Right lobe of liver (tissue), 6 donors: Measurements from ENCODE around the gene ZNF346. TPM values are rescaled to one million over a fixed set of nuclear protein-coding genes. Genes with fewer than 3 reads are reported as not detected.
A peak's percentile ranks its signal among the peaks of the same experiment; 100 is the strongest.

Experiments
- ATAC-seq, 4 donors: fragments of 200-7000 bp; cut with Tn5 transposase; one replicate each; pipeline ENCODE4 v1.9.1; 2020; ENCODE audit warnings: mild to moderate bottlenecking in 4 of 4, moderate library complexity in 4 of 4
- DNase-seq, 3 donors: peaks; one replicate each; pipeline ENCODE4 v3.0.0-alpha.2; 2020
- H3K27ac ChIP-seq, 3 donors: fragments of 200-600 bp; one replicate each; pipeline ENCODE4 v1.8.0; 2022
- H3K27me3 ChIP-seq, 2 donors: fragments of 200-600 bp; one replicate each; pipeline ENCODE4 v1.8.0; 2022
- H3K36me3 ChIP-seq, 4 donors: fragments of 200-600 bp; sonication (generic) in 1 of 4; one replicate each; pipeline versions ENCODE4 v1.5.1 to v1.8.0; 2017 to 2022; ENCODE audit warnings: control low read depth in 1 of 4
- H3K4me1 ChIP-seq, 4 donors: fragments of 200-600 bp; sonication (generic) in 1 of 4; one replicate each; pipeline versions ENCODE4 v1.5.1 to v1.8.0; 2017 to 2022; ENCODE audit warnings: control low read depth in 1 of 4
- H3K4me3 ChIP-seq, 3 donors: fragments of 200-600 bp; one replicate each; pipeline ENCODE4 v1.8.0; 2022
- H3K9me3 ChIP-seq, 4 donors: fragments of 200-600 bp; sonication (generic) in 1 of 4; one replicate each; pipeline versions ENCODE4 v1.5.1 to v1.8.0; 2017 to 2022; ENCODE audit warnings: control low read depth in 1 of 4
- CTCF ChIP-seq, 4 donors: fragments of 200-600 bp in 3 of 4; fragments of 450-650 bp in 1 of 4; IDR thresholded peaks; one replicate each; pipeline versions ENCODE4 v1.5.1 to v1.8.0; 2016 to 2022; ENCODE audit warnings: antibody characterized with exemption in 4 of 4, mild to moderate bottlenecking in 2 of 4
- POLR2A ChIP-seq: fragments of 450-650 bp; IDR thresholded peaks from one replicate; pipeline ENCODE4 v1.6.1; 2017; ENCODE audit warnings: antibody characterized with exemption, mild to moderate bottlenecking
- WGBS: methylation state at CpG from one replicate; pipeline ENCODE4 v1.1.6; 2018; ENCODE audit warnings: low coverage, low lambda C conversion rate; ENCODE audit not compliant: insufficient coverage; ENCODE audit errors: missing lambda C conversion rate; 5-methylcytosine and 5-hydroxymethylcytosine counted together
- intact Hi-C, 2 donors: fragments of 100-400 bp; cut with DNase I; formaldehyde crosslinking; loops; one replicate each; pipeline versions ENCODE4 v1.11.2 to v1.14.1; 2022
- total RNA-seq, 6 experiments: library from RNA; depleted of rRNA in 2 of 6; stranded (reverse); fragments of >200 nt in 2 of 6; fragmentation: NEBNext Ultra II Directional in 3 of 6; extraction: Animal tissue kit (Norgen Biotek cat#: 25700) in 3 of 6; gene quantifications; one replicate each; pipeline versions ENCODE4 v1.1.0 to v1.2.4, GENCODE V29; 2016 to 2023
- donor health status: DM: no; HTN: yes; CAD: no.
- donor health status: DM: no; HTN: no; CAD: no.
- donor health status: DM: no; HTN: no; CAD: no.
- donor health status: DM: no; HTN: yes; CAD: no.
- donor health status: DM: no; HTN: yes; CAD: no.

ZNF346 gene
- total RNA-seq, 6 experiments from 2014 or later: 5.3 to 7.4 (median 6.0) TPM

- intact Hi-C loops: no loop called here
- no peak overlapping the region for H3K4me3 ChIP-seq
- DNase-seq: no peak
- 80% methylated on average over 9 of the region's 40 CpGs for WGBS
- no peaks in the 10 kb centered on the region for H3K9me3 ChIP-seq
- H3K4me1 ChIP-seq: peaks cover 2 to 66% (median 22%) of the 10 kb centered on the region in 4 donors
- peak overlapping the region in 1 of 3 donors; percentile 78 for H3K27ac ChIP-seq
- no peak for ATAC-seq
- no peaks in the 10 kb centered on the region for H3K27me3 ChIP-seq
- H3K36me3 ChIP-seq: peaks cover 0 to 32% (median 16%) of the 10 kb centered on the region in 4 donors
- TF ChIP-seq CTCF (IDR thresholded peaks at IDR 0.05) (no peak), POLR2A (no peak)
Observed at GRCh38 chr5:177093082-177093712, 70.7 kb downstream of the ZNF346 start.

GRCh38 chr5:177093803-177094202 is 71.3 kb downstream of the ZNF346 start:
- ATAC-seq (no peak), DNase-seq (no peak)
- intact Hi-C loops: no loop called here
- WGBS: 97% methylated on average over 4 of the region's 6 CpGs
- TF ChIP-seq POLR2A: no peak
- TF ChIP-seq CTCF (IDR thresholded peaks at IDR 0.05): no peak
- H3K27me3 ChIP-seq: no peaks in the 10 kb centered on the region
- peak overlapping the region in 1 of 3 donors; percentile 78 for H3K27ac ChIP-seq
- peaks cover 0 to 32% (median 16%) of the 10 kb centered on the region in 4 donors for H3K36me3 ChIP-seq
- peaks cover 2 to 60% (median 19%) of the 10 kb centered on the region in 4 donors for H3K4me1 ChIP-seq
- H3K9me3 ChIP-seq: no peaks in the 10 kb centered on the region
- H3K4me3 ChIP-seq: no peak overlapping the region

- TF ChIP-seq POLR2A: no peak
- no peak for TF ChIP-seq CTCF (IDR thresholded peaks at IDR 0.05)
- Histone ChIP-seq H3K9me3 (no peaks in the 10 kb centered on the region), H3K4me1 (peaks cover 2 to 54% (median 16%) of the 10 kb centered on the region in 4 donors), H3K4me3 (no peak overlapping the region), H3K27me3 (no peaks in the 10 kb centered on the region), H3K27ac (peak overlapping the region in 2 of 3 donors; percentile 47 to 78), H3K36me3 (peaks cover 0 to 32% (median 16%) of the 10 kb centered on the region in 4 donors)
- intact Hi-C loops: no loop called here
- DNase-seq: peak; percentile 81 to 95 (median 91)
- ATAC-seq: peak; percentile 83 to 90 (median 88)
- 18% methylated on average over 11 of the region's 12 CpGs for WGBS
Observed at GRCh38 chr5:177094224-177095087, 72.0 kb downstream of the ZNF346 start.

GRCh38 chr5:177095088-177095669 is 72.7 kb downstream of the ZNF346 start:
- Histone ChIP-seq H3K9me3 (no peaks in the 10 kb centered on the region), H3K4me1 (peaks cover 2 to 49% (median 14%) of the 10 kb centered on the region in 4 donors), H3K4me3 (no peak overlapping the region), H3K36me3 (peaks cover 0 to 32% (median 16%) of the 10 kb centered on the region in 4 donors), H3K27ac (peak overlapping the region in 2 of 3 donors; percentile 20 to 78), H3K27me3 (no peaks in the 10 kb centered on the region)
- TF ChIP-seq POLR2A (no peak), CTCF (IDR thresholded peaks at IDR 0.05) (no peak)
- intact Hi-C loops: no loop called here
- DNase-seq: no peak
- no peak for ATAC-seq
- WGBS: 73% methylated on average over 7 of the region's 28 CpGs
